Liver (tissue), 9 donors: ENCODE data around the gene MAPK8. TPM values are rescaled to one million over a fixed set of nuclear protein-coding genes. Genes with fewer than 3 reads are reported as not detected.

Experiments used
- DNase-seq: peaks from one replicate; pipeline ENCODE4 v3.0.0-alpha.2; 2017; ENCODE audit warnings: low spot score
- H3K27ac ChIP-seq, 2 donors: one replicate each; pipeline ENCODE4 v1.7.0; 2013; ENCODE audit warnings: inconsistent platforms in 2 of 2, low read length in 2 of 2, control low read depth in 1 of 2, low read depth in 1 of 2, mild to moderate bottlenecking in 1 of 2
- H3K27me3 ChIP-seq, 4 donors: one replicate each; pipeline versions ENCODE4 v1.6.1 to v1.7.0; 2013; ENCODE audit warnings: low read length in 3 of 4, inconsistent platforms in 1 of 4, mild to moderate bottlenecking in 1 of 4, moderate library complexity in 1 of 4; ENCODE audit not compliant: control insufficient read depth in 4 of 4, insufficient read depth in 4 of 4
- H3K36me3 ChIP-seq, 4 donors: one replicate each; pipeline versions ENCODE4 v1.6.1 to v1.7.0; 2013; ENCODE audit warnings: low read length in 3 of 4, mild to moderate bottlenecking in 3 of 4, low read depth in 1 of 4, moderate library complexity in 1 of 4; ENCODE audit not compliant: control insufficient read depth in 4 of 4, insufficient read depth in 3 of 4
- H3K4me1 ChIP-seq, 4 donors: one replicate each; pipeline versions ENCODE4 v1.6.1 to v1.7.0; 2013; ENCODE audit warnings: low read length in 3 of 4, mild to moderate bottlenecking in 3 of 4, moderate library complexity in 1 of 4; ENCODE audit not compliant: control insufficient read depth in 4 of 4, insufficient read depth in 4 of 4
- H3K4me3 ChIP-seq, 3 donors: one replicate each; pipeline versions ENCODE4 v1.6.1 to v1.7.0; 2013; ENCODE audit warnings: low read length in 3 of 3, control low read depth in 1 of 3, low read depth in 1 of 3, mild to moderate bottlenecking in 1 of 3
- H3K9ac ChIP-seq, 2 donors: one replicate each; pipeline ENCODE4 v1.7.0; 2013; ENCODE audit warnings: low read length in 2 of 2, mild to moderate bottlenecking in 2 of 2, moderate library complexity in 2 of 2, control low read depth in 1 of 2, low read depth in 1 of 2
- H3K9me3 ChIP-seq, 4 donors: one replicate each; pipeline versions ENCODE4 v1.6.1 to v1.7.0; 2013; ENCODE audit warnings: low read length in 3 of 4; ENCODE audit not compliant: control insufficient read depth in 4 of 4
- EGR1 ChIP-seq, 2 donors: IDR thresholded peaks; 2 replicates each; pipeline ENCODE4 v1.6.1; 2016 to 2018; ENCODE audit warnings: antibody characterized with exemption in 2 of 2, low read depth in 2 of 2
- FOXA1 ChIP-seq: IDR thresholded peaks from 2 replicates; pipeline ENCODE4 v1.6.1; 2016; ENCODE audit warnings: antibody characterized with exemption
- FOXA2 ChIP-seq: IDR thresholded peaks from 2 replicates; pipeline ENCODE4 v1.6.1; 2016; ENCODE audit warnings: antibody characterized with exemption
- GABPA ChIP-seq, 2 donors: IDR thresholded peaks in 1 of 2; conservative IDR thresholded peaks in 1 of 2; 2 replicates each; pipeline ENCODE4 v1.6.1; 2016; ENCODE audit warnings: antibody characterized with exemption in 2 of 2, mild to moderate bottlenecking in 1 of 2, moderate library complexity in 1 of 2
- HNF4A ChIP-seq, 2 donors: conservative IDR thresholded peaks; 2 replicates each; pipeline ENCODE4 v1.6.1; 2016; ENCODE audit warnings: antibody characterized with exemption in 2 of 2, mild to moderate bottlenecking in 2 of 2
- HNF4G ChIP-seq: IDR thresholded peaks from 2 replicates; pipeline ENCODE4 v1.6.1; 2016; ENCODE audit warnings: antibody characterized with exemption
- NR2F2 ChIP-seq: IDR thresholded peaks from 2 replicates; pipeline ENCODE4 v1.6.1; 2016; ENCODE audit warnings: antibody characterized with exemption
- RAD21 ChIP-seq, 2 donors: IDR thresholded peaks; 2 replicates each; pipeline ENCODE4 v1.6.1; 2016; ENCODE audit warnings: antibody characterized with exemption in 2 of 2, mild to moderate bottlenecking in 2 of 2
- RXRA ChIP-seq, 2 donors: IDR thresholded peaks; 2 replicates each; pipeline ENCODE4 v1.6.1; 2017 to 2018; ENCODE audit warnings: antibody characterized with exemption in 2 of 2, mild to moderate bottlenecking in 1 of 2
- SP1 ChIP-seq: IDR thresholded peaks from 2 replicates; pipeline ENCODE4 v1.6.1; 2018; ENCODE audit warnings: antibody characterized with exemption, mild to moderate bottlenecking
- TAF1 ChIP-seq: conservative IDR thresholded peaks from 2 replicates; pipeline ENCODE4 v1.6.1; 2016; ENCODE audit warnings: antibody characterized with exemption, mild to moderate bottlenecking
- YY1 ChIP-seq: IDR thresholded peaks from 2 replicates; pipeline ENCODE4 v1.6.1; 2016; ENCODE audit warnings: antibody characterized with exemption, mild to moderate bottlenecking
- WGBS: extraction: QIAGEN DNeasy Blood & Tissue Kit; methylation state at CpG from one replicate; pipeline ENCODE4 v1.1.7; 2013; 5-methylcytosine and 5-hydroxymethylcytosine counted together
- polyA plus RNA-seq, 2 donors: library from polyadenylated mRNA; stranded (reverse) in 1 of 2; unstranded in 1 of 2; fragments of 200-250 nt in 1 of 2; fragments of >200 nt in 1 of 2; fragmentation: Nextera tagmentation in 1 of 2; extraction: Ambion mirVana in 1 of 2; gene quantifications; one replicate each; pipeline versions ENCODE4 v1.2.1 to v1.2.3, GENCODE V29; 2013 to 2015
- total RNA-seq, 2 donors: library from RNA; depleted of rRNA; stranded (reverse); fragments of >200 nt; gene quantifications; one replicate each; pipeline ENCODE4 v1.2.3, GENCODE V29; 2014
- TF ChIP-seq, protein P1 (sequence below): IDR thresholded peaks from 2 replicates; pipeline ENCODE4 v1.6.1; 2016; ENCODE audit warnings: antibody characterized with exemption
- TF ChIP-seq, protein P2 (sequence below): IDR thresholded peaks from 2 replicates; pipeline ENCODE4 v1.6.1; 2016; ENCODE audit warnings: antibody characterized with exemption
- TF ChIP-seq, protein P3 (sequence below): IDR thresholded peaks from 2 replicates; pipeline ENCODE4 v1.6.1; 2016; ENCODE audit warnings: antibody characterized with exemption
- TF ChIP-seq, protein P4 (sequence below): IDR thresholded peaks from 2 replicates; pipeline ENCODE4 v1.6.1; 2016; ENCODE audit warnings: antibody characterized with exemption, mild to moderate bottlenecking
- TF ChIP-seq, protein P5 (sequence below): fragments of 150-350 bp; IDR thresholded peaks from 2 replicates; pipeline ENCODE4 v1.5.1; 2017; ENCODE audit warnings: improper control_type of control experiment, low read depth, low read length; ENCODE audit not compliant: missing input control
- donor health status: healthy.
- donor health status: healthy.
- donor health status: healthy.
- donor health status: healthy.
- donor health status: healthy.

Gene MAPK8
- total and polyA plus RNA-seq, 4 donors = 14.9 to 51.6 (median 24.8) TPM

DNA sequence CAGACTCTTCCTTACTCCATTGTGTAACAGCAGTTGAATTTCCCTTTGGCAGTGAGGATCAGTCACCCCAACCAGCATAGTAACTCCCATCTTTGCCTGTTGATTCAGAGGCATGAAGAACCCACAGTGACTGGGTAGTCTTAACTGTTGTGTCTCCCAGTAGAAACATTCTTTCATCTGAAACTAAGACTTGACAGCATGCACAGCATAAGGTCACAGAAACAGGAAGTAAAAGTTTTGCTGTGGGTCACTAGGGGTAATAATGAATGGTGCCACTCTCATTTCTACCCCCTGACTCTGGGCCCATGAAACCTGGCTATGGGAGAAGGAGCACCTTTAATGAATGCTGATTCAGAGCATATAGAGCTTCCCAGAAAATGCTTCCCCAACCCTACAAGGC, 23.6 kb upstream of the MAPK8 start:
- Histone ChIP-seq H3K27ac (no peak overlapping the region), H3K4me1 (no peaks in the 10 kb centered on the region), H3K4me3 (no peak overlapping the region), H3K36me3 (no peaks in the 10 kb centered on the region), H3K9ac (no peak overlapping the region), H3K9me3 (peaks cover 6 to 10% (median 8%) of the 10 kb centered on the region in 4 donors), H3K27me3 (peaks cover 0 to 4% (median 0%) of the 10 kb centered on the region in 4 donors)
- TF ChIP-seq TAF1 = no peak
- TF ChIP-seq, protein P1, sequence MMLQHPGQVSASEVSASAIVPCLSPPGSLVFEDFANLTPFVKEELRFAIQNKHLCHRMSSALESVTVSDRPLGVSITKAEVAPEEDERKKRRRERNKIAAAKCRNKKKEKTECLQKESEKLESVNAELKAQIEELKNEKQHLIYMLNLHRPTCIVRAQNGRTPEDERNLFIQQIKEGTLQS = no peak
- TF ChIP-seq FOXA2 = no peak
- TF ChIP-seq HNF4A (conservative IDR thresholded peaks at IDR 0.05) = no peak
- no peak for TF ChIP-seq EGR1 (IDR thresholded peaks at IDR 0.05; ENCODE audit: low read depth in 2 of 2)
- TF ChIP-seq, protein P2, sequence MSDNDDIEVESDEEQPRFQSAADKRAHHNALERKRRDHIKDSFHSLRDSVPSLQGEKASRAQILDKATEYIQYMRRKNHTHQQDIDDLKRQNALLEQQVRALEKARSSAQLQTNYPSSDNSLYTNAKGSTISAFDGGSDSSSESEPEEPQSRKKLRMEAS = no peak
- no peak for TF ChIP-seq RAD21 (IDR thresholded peaks at IDR 0.05)
- TF ChIP-seq, protein P3, sequence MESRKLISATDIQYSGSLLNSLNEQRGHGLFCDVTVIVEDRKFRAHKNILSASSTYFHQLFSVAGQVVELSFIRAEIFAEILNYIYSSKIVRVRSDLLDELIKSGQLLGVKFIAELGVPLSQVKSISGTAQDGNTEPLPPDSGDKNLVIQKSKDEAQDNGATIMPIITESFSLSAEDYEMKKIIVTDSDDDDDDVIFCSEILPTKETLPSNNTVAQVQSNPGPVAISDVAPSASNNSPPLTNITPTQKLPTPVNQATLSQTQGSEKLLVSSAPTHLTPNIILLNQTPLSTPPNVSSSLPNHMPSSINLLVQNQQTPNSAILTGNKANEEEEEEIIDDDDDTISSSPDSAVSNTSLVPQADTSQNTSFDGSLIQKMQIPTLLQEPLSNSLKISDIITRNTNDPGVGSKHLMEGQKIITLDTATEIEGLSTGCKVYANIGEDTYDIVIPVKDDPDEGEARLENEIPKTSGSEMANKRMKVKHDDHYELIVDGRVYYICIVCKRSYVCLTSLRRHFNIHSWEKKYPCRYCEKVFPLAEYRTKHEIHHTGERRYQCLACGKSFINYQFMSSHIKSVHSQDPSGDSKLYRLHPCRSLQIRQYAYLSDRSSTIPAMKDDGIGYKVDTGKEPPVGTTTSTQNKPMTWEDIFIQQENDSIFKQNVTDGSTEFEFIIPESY = no peak
- TF ChIP-seq, protein P4, sequence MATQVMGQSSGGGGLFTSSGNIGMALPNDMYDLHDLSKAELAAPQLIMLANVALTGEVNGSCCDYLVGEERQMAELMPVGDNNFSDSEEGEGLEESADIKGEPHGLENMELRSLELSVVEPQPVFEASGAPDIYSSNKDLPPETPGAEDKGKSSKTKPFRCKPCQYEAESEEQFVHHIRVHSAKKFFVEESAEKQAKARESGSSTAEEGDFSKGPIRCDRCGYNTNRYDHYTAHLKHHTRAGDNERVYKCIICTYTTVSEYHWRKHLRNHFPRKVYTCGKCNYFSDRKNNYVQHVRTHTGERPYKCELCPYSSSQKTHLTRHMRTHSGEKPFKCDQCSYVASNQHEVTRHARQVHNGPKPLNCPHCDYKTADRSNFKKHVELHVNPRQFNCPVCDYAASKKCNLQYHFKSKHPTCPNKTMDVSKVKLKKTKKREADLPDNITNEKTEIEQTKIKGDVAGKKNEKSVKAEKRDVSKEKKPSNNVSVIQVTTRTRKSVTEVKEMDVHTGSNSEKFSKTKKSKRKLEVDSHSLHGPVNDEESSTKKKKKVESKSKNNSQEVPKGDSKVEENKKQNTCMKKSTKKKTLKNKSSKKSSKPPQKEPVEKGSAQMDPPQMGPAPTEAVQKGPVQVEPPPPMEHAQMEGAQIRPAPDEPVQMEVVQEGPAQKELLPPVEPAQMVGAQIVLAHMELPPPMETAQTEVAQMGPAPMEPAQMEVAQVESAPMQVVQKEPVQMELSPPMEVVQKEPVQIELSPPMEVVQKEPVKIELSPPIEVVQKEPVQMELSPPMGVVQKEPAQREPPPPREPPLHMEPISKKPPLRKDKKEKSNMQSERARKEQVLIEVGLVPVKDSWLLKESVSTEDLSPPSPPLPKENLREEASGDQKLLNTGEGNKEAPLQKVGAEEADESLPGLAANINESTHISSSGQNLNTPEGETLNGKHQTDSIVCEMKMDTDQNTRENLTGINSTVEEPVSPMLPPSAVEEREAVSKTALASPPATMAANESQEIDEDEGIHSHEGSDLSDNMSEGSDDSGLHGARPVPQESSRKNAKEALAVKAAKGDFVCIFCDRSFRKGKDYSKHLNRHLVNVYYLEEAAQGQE = no peak
- no peak for TF ChIP-seq FOXA1
- TF ChIP-seq, protein P5, sequence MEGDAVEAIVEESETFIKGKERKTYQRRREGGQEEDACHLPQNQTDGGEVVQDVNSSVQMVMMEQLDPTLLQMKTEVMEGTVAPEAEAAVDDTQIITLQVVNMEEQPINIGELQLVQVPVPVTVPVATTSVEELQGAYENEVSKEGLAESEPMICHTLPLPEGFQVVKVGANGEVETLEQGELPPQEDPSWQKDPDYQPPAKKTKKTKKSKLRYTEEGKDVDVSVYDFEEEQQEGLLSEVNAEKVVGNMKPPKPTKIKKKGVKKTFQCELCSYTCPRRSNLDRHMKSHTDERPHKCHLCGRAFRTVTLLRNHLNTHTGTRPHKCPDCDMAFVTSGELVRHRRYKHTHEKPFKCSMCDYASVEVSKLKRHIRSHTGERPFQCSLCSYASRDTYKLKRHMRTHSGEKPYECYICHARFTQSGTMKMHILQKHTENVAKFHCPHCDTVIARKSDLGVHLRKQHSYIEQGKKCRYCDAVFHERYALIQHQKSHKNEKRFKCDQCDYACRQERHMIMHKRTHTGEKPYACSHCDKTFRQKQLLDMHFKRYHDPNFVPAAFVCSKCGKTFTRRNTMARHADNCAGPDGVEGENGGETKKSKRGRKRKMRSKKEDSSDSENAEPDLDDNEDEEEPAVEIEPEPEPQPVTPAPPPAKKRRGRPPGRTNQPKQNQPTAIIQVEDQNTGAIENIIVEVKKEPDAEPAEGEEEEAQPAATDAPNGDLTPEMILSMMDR = no peak
- no peak for TF ChIP-seq HNF4G
- TF ChIP-seq YY1 = no peak
- no peak for TF ChIP-seq NR2F2
- no peak for TF ChIP-seq GABPA (IDR thresholded peaks at IDR 0.05 in 1 of 2, conservative IDR thresholded peaks at IDR 0.05 in 1 of 2)
- DNase-seq = no peak

DNA sequence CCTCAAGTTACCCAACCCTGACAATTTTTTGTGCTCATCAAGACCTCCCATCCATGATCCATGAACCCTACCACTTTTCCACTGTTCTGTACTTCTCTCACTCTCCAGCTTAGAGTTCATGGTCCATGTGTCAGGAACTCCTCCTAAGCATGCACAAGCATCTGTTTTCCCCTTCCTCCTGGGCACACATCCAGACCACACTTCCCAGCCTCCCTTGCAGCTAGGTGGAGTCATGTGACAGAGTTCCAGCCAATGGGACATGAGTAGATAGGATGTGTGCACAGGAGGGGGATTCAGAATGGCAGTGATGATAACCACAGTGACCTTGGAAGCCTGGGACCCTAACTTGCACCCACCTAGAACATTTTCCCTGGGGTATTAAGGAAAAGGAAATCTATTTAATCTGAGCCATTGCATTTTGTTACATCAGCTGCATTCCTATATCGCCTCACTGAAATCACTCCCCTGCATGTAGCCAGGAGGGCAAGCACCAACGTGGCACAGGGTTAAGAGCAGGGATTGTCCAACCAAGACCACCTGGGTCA, 22.4 kb upstream of the MAPK8 start:
- no peak for DNase-seq
- TF ChIP-seq RAD21 (IDR thresholded peaks at IDR 0.05) = no peak
- no peak for TF ChIP-seq RXRA (IDR thresholded peaks at IDR 0.05)
- no peak for TF ChIP-seq FOXA2
- TF ChIP-seq HNF4G = no peak
- TF ChIP-seq HNF4A (conservative IDR thresholded peaks at IDR 0.05) = no peak
- no peak for TF ChIP-seq SP1
- TF ChIP-seq YY1 = no peak
- no peak for TF ChIP-seq TAF1
- TF ChIP-seq, protein P3 = no peak
- Histone ChIP-seq H3K27ac (no peak overlapping the region), H3K27me3 (peaks cover 0 to 4% (median 0%) of the 10 kb centered on the region in 4 donors), H3K4me3 (no peak overlapping the region), H3K4me1 (no peaks in the 10 kb centered on the region), H3K9me3 (peaks cover 6 to 10% (median 8%) of the 10 kb centered on the region in 4 donors), H3K9ac (no peak overlapping the region), H3K36me3 (no peaks in the 10 kb centered on the region)
- WGBS = 81% methylated on average over 2 of the region's 2 CpGs
